Measurements from ENCODE around the gene LARP4.
"Not testable (repeated sequence)": the region's sequence is repeated elsewhere in the genome, so short reads cannot be mapped to it uniquely, and the experiment has no call there.

LARP4 gene

GRCh38 chr12:50362671-50363070, 38.0 kb upstream of the LARP4 start:
- H3K4me3 ChIP-seq (ENCODE audit: low read length): no peak overlapping the region
- no peak for TF ChIP-seq CTCF (conservative IDR thresholded peaks at IDR 0.05; ENCODE audit: low read length)
- no peak for DNase-seq (ENCODE audit: low read depth)

DNA sequence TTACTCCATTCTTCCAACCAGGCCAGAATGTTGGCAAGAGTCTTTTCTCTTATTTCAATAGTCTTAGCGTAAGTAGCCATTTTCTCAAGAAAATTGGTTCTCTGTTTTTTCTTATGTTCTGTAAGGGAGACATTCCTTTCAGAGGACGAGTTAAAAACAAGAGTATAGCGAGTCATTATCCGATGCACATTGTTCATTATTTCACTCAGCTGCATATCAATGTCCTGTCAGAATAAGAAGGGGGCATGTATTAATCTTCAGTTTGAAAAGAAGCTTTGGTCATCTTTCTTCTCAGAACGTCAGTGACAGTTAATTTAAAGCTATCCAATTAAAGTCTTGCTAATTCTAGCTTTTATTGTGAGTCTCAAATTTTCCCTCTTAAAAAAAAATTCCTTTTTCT, 37.5 kb upstream of the LARP4 start:
- DNase-seq (ENCODE audit: low read depth): no peak
- H3K4me3 ChIP-seq (ENCODE audit: low read length): no peak overlapping the region
- no peak for TF ChIP-seq CTCF (conservative IDR thresholded peaks at IDR 0.05; ENCODE audit: low read length)

DNA sequence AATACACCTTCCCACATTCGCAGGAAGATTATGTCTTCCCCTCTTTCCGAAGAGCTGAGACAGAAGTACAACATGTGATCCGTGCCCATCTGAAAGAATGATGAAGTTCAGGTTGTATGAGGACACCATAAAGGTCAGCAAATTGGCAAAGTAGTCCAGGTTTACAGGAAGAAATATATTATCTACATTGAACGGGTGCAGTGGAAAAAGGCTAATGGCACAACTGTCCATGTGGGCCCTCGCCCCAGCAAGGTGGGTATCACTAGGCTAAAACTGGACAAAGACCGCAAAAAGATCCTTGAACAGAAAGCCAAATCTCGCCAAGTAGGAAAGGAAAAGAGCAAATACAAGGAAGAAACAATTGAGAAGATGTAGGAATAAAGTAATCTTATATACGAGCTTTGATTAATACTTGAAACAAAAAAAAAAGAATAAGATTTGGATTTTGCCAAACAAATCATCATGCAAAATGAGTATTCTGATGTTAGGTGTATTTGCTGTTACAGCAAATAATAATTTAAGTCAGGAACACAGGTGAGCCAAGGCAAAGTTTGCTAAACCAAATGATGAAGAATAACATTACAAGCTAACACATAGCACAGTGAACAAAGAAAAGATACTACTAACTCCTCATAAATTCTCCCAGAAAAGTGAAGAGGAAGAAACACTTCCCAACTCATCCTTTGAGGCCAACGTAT, 34.8 kb upstream of the LARP4 start:
- no peak overlapping the region for H3K4me3 ChIP-seq (ENCODE audit: low read length)
- DNase-seq (ENCODE audit: low read depth): no peak
- TF ChIP-seq CTCF (conservative IDR thresholded peaks at IDR 0.05; ENCODE audit: low read length): no peak

DNA sequence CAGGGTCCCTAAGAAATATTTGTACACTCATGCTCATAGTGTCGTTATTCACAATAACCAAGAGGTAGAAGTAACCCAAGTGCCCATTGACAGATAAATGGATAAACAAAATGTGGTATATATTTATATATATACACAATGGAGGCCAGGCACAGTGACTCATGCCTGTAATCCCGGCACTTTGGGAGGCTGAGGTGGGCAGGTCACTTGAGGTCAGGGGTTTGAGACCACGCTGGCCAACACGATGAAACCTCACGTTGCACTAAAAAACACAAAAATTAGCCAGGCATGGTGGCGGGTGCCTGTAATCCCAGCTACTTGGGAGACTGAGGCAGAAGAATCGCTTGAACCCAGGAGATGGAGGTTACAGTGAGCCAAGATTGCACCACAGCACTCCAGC, 30.0 kb upstream of the LARP4 start:
- not testable (repeated sequence) for H3K4me3 ChIP-seq (ENCODE audit: low read length); DNase-seq (ENCODE audit: low read depth)

DNA sequence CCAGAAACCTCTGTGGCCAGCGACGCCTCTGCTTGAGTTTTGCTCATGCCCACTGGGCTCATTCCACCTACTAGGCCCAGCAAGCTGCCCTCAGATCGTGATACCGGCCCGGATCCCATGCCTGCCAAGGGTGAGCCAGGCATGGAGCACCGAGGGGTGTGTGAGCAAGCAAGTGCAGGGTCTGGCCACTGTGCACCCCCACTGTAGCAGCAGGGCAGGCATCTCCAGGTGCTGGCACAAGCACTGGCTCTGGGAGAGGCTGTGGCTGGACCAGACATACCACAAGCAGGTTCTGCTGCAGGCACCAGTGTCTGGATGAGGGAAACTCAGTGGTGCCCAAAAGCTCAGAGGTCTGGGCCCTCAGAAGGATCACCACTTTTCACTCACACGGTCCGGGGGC, 24.9 kb upstream of the LARP4 start:
- no peak overlapping the region for H3K4me3 ChIP-seq (ENCODE audit: low read length)
- DNase-seq (ENCODE audit: low read depth): no peak
- TF ChIP-seq CTCF (conservative IDR thresholded peaks at IDR 0.05; ENCODE audit: low read length): no peak

DNA sequence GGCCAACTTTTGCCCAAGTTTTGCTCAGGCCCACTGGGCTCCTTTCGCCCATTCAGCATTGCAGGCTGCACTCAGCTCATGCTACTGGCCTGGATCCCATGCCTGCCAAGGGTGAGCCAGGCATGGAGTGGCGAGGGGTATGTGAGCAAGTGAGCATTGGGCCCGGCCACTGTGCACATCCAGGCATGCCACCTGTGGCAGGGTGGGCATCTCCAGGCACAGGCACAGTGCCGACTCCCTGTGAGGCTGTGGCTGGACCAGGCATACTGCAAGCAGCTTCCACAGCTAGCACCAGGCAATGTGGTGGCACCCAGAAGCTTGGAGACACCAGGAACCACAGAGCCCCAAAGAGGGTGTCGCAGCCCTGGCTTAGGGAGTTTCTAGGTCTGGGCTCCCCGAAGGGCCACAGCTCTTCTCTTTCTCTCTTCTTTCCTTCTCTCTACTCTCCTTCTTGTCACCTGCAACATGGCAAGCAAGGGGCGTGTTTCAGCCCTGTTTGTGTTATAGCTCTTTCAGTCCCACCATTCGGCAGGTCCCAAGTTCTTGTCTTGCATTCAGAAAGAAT, 19.8 kb upstream of the LARP4 start:
- no peak overlapping the region for H3K4me3 ChIP-seq (ENCODE audit: low read length)
- no peak for TF ChIP-seq CTCF (conservative IDR thresholded peaks at IDR 0.05; ENCODE audit: low read length)
- DNase-seq (ENCODE audit: low read depth): no peak

DNA sequence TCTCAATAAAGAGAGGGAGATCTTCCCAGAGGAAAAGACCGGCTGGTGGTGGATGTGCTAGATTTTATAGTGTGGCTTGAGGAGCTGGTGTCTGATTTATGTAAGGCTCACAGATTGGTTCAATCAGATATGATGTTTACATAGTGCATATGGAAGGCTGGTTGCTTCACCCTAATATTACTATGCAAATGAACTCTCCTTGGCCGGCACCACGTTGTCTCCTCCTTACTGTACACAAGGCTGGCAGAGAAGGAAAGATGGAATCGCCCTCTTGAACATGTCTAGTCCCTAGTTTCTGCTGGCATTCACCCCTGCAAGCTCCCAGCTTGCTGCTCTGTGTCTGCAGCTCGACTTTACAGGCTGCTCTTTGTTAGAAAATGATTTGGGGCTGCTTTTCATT, 13.2 kb upstream of the LARP4 start:
- TF ChIP-seq CTCF (conservative IDR thresholded peaks at IDR 0.05; ENCODE audit: low read length): no peak
- no peak overlapping the region for H3K4me3 ChIP-seq (ENCODE audit: low read length)
- peak; percentile 42 for DNase-seq (ENCODE audit: low read depth)
